GM12873 (cell line): ENCODE data around the gene TPCN1.

Source experiments
- CTCF ChIP-seq: IDR thresholded peaks from 2 replicates; pipeline ENCODE4 v1.5.1; 2012; ENCODE audit warnings: low read depth, mild to moderate bottlenecking, moderate library complexity, low read length, control low read depth; ENCODE audit not compliant: insufficient read depth; ENCODE audit errors: missing control alignments

The TPCN1 gene

GRCh38 chr12:113261847-113262470, 40.7 kb downstream of the TPCN1 start:
- TF ChIP-seq CTCF = no peak

GRCh38 chr12:113262710-113263109, 41.4 kb downstream of the TPCN1 start:
- no peak for TF ChIP-seq CTCF

- no peak for TF ChIP-seq CTCF
Observed at GRCh38 chr12:113263431-113263963, 42.2 kb downstream of the TPCN1 start.

- TF ChIP-seq CTCF = no peak
Observed at GRCh38 chr12:113266106-113266895, 45.0 kb downstream of the TPCN1 start.

GRCh38 chr12:113267621-113268020, 46.4 kb downstream of the TPCN1 start:
- TF ChIP-seq CTCF = no peak

GRCh38 chr12:113268136-113268535, 46.9 kb downstream of the TPCN1 start:
- no peak for TF ChIP-seq CTCF

- TF ChIP-seq CTCF = no peak
Observed at GRCh38 chr12:113268621-113269020, 47.4 kb downstream of the TPCN1 start.
